Trophoblast cell (in vitro differentiated cells and primary cell): ENCODE results near the gene SSR2.
"Not testable (repeated sequence)": the region's sequence is repeated elsewhere in the genome, so short reads cannot be mapped to it uniquely, and the experiment has no call there.

Source experiments
- DNase-seq, 2 donors: peaks; one replicate each; pipeline ENCODE4 v3.0.0-alpha.2; 2016
- H2AFZ ChIP-seq: 2 replicates; pipeline ENCODE4 v1.6.1; 2013; ENCODE audit warnings: low read length, moderate library complexity, mild to moderate bottlenecking; ENCODE audit not compliant: insufficient read depth, poor library complexity
- H2AK5ac ChIP-seq: 2 replicates; pipeline ENCODE4 v1.6.1; 2013; ENCODE audit warnings: mild to moderate bottlenecking, low read length
- H2BK120ac ChIP-seq: 2 replicates; pipeline ENCODE4 v1.6.1; 2013; ENCODE audit warnings: low read length, mild to moderate bottlenecking, moderate library complexity; ENCODE audit not compliant: insufficient read depth, poor library complexity
- H2BK12ac ChIP-seq: 2 replicates; pipeline ENCODE4 v1.6.1; 2013; ENCODE audit warnings: mild to moderate bottlenecking, low read length, moderate library complexity
- H2BK5ac ChIP-seq: 2 replicates; pipeline ENCODE4 v1.6.1; 2013; ENCODE audit warnings: low read length, low read depth, moderate library complexity, mild to moderate bottlenecking; ENCODE audit not compliant: poor library complexity
- H3K14ac ChIP-seq: 2 replicates; pipeline ENCODE4 v1.6.1; 2013; ENCODE audit warnings: mild to moderate bottlenecking, low read length
- H3K18ac ChIP-seq: 2 replicates; pipeline ENCODE4 v1.6.1; 2013; ENCODE audit warnings: mild to moderate bottlenecking, low read length
- H3K23ac ChIP-seq: 2 replicates; pipeline ENCODE4 v1.6.1; 2013; ENCODE audit warnings: low read length
- H3K27ac ChIP-seq: 2 replicates; pipeline ENCODE4 v1.5.1; 2013; ENCODE audit warnings: low read depth, mild to moderate bottlenecking, inconsistent platforms, low read length, moderate library complexity
- H3K27me3 ChIP-seq: 2 replicates; pipeline ENCODE4 v1.6.1; 2013; ENCODE audit warnings: inconsistent platforms, mild to moderate bottlenecking, low read length, moderate library complexity; ENCODE audit not compliant: insufficient read depth
- H3K36me3 ChIP-seq, 2 experiments: 1 replicate in 1 of 2; 2 replicates in 1 of 2; pipeline ENCODE4 v1.6.1; 2013; ENCODE audit warnings: low read length in 2 of 2, mild to moderate bottlenecking in 2 of 2, moderate library complexity in 1 of 2; ENCODE audit not compliant: insufficient read depth in 2 of 2, control insufficient read depth in 1 of 2
- H3K4ac ChIP-seq: 2 replicates; pipeline ENCODE4 v1.6.1; 2013; ENCODE audit warnings: low read depth, mild to moderate bottlenecking, low read length, moderate library complexity
- H3K4me1 ChIP-seq, 2 experiments: 1 replicate in 1 of 2; 2 replicates in 1 of 2; pipeline ENCODE4 v1.6.1; 2013; ENCODE audit warnings: low read length in 2 of 2, mild to moderate bottlenecking in 2 of 2, moderate library complexity in 1 of 2; ENCODE audit not compliant: insufficient read depth in 2 of 2, control insufficient read depth in 1 of 2
- H3K4me2 ChIP-seq: 2 replicates; pipeline ENCODE4 v1.6.1; 2013; ENCODE audit warnings: inconsistent platforms, mild to moderate bottlenecking, low read length, moderate library complexity
- H3K4me3 ChIP-seq: 2 replicates; pipeline ENCODE4 v1.5.1; 2013; ENCODE audit warnings: mild to moderate bottlenecking, low read depth, low read length, inconsistent platforms
- H3K79me1 ChIP-seq: one replicate; pipeline ENCODE4 v1.6.1; 2013; ENCODE audit warnings: low read length
- H3K79me2 ChIP-seq: 2 replicates; pipeline ENCODE4 v1.6.1; 2013; ENCODE audit warnings: low read length, mild to moderate bottlenecking; ENCODE audit not compliant: control insufficient read depth, insufficient read depth, poor library complexity
- H3K9ac ChIP-seq: 2 replicates; pipeline ENCODE4 v1.6.1; 2013; ENCODE audit warnings: mild to moderate bottlenecking, low read length
- H3K9me3 ChIP-seq: 2 replicates; pipeline ENCODE4 v1.6.1; 2013; ENCODE audit warnings: low read depth, mild to moderate bottlenecking, control low read depth, inconsistent platforms, low read length; ENCODE audit not compliant: insufficient read depth
- H4K12ac ChIP-seq: 2 replicates; pipeline ENCODE4 v1.6.1; 2013; ENCODE audit warnings: low read depth, mild to moderate bottlenecking, low read length, moderate library complexity
- H4K8ac ChIP-seq: 2 replicates; pipeline ENCODE4 v1.6.1; 2013; ENCODE audit warnings: low read depth, mild to moderate bottlenecking, low read length, moderate library complexity
- H4K91ac ChIP-seq: one replicate; pipeline ENCODE4 v1.6.1; 2013; ENCODE audit warnings: low read depth, mild to moderate bottlenecking, low read length, moderate library complexity
- WGBS: extraction: QIAGEN DNeasy Blood & Tissue Kit; methylation state at CpG from one replicate; pipeline ENCODE4 v1.1.7; 2013; ENCODE audit warnings: missing lambda C conversion rate; ENCODE audit not compliant: insufficient read length, insufficient coverage; ENCODE audit errors: extremely low coverage; 5-methylcytosine and 5-hydroxymethylcytosine counted together

Gene SSR2

GRCh38 chr1:155993595-155993994, 27.2 kb downstream of the SSR2 start:
- Histone ChIP-seq H3K4me3 (no peak overlapping the region), H4K91ac (no peak overlapping the region), H4K12ac (no peak overlapping the region), H3K36me3 (no peaks in the 10 kb centered on the region), H4K8ac (no peak overlapping the region), H3K9ac (no peak overlapping the region), H2AFZ (no peak overlapping the region), H3K4me1 (no peaks in the 10 kb centered on the region), H3K18ac (no peak overlapping the region), H3K9me3 (no peaks in the 10 kb centered on the region), H2BK12ac (no peak overlapping the region), H3K23ac (no peak overlapping the region), H2BK120ac (no peak overlapping the region), H3K14ac (no peak overlapping the region), H3K79me1 (no peaks in the 10 kb centered on the region), H3K27me3 (peaks cover 2% of the 10 kb centered on the region), H3K27ac (no peak overlapping the region), H3K4me2 (no peak overlapping the region), H3K79me2 (no peaks in the 10 kb centered on the region), H3K4ac (no peak overlapping the region), H2BK5ac (no peak overlapping the region), H2AK5ac (no peak overlapping the region)
- DNase-seq: no peak
- no CpG with 5 or more reads among the region's 3 CpGs for WGBS

GRCh38 chr1:155990005-155990739, 30.6 kb downstream of the SSR2 start:
- Histone ChIP-seq H3K23ac (no peak overlapping the region), H3K4me3 (no peak overlapping the region), H2BK12ac (no peak overlapping the region), H3K4me2 (no peak overlapping the region), H2BK5ac (no peak overlapping the region), H2AFZ (no peak overlapping the region), H3K9me3 (no peaks in the 10 kb centered on the region), H4K12ac (no peak overlapping the region), H2AK5ac (no peak overlapping the region), H4K91ac (no peak overlapping the region), H3K79me1 (no peaks in the 10 kb centered on the region), H3K4ac (no peak overlapping the region), H3K9ac (no peak overlapping the region), H4K8ac (no peak overlapping the region), H3K79me2 (no peaks in the 10 kb centered on the region), H3K4me1 (no peaks in the 10 kb centered on the region), H3K18ac (no peak overlapping the region), H3K36me3 (no peaks in the 10 kb centered on the region), H3K27me3 (peaks cover 2% of the 10 kb centered on the region), H3K14ac (no peak overlapping the region), H3K27ac (no peak overlapping the region), H2BK120ac (no peak overlapping the region)
- DNase-seq: peak in 1 of 2 donors; percentile 35
- no CpG with 5 or more reads among the region's 6 CpGs for WGBS

- Histone ChIP-seq H3K23ac (no peak overlapping the region), H3K9ac (no peak overlapping the region), H3K4me1 (no peaks in the 10 kb centered on the region), H3K18ac (no peak overlapping the region), H3K4me2 (no peak overlapping the region), H3K27me3 (peaks cover under 1% of the 10 kb centered on the region), H3K4ac (no peak overlapping the region), H3K9me3 (no peaks in the 10 kb centered on the region), H4K12ac (no peak overlapping the region), H3K14ac (no peak overlapping the region), H4K91ac (no peak overlapping the region), H2BK12ac (no peak overlapping the region), H3K79me1 (no peaks in the 10 kb centered on the region), H3K79me2 (no peaks in the 10 kb centered on the region), H2AK5ac (peak overlapping the region; percentile 16), H3K27ac (no peak overlapping the region), H2AFZ (no peak overlapping the region), H3K4me3 (no peak overlapping the region), H4K8ac (no peak overlapping the region), H2BK120ac (no peak overlapping the region), H3K36me3 (no peaks in the 10 kb centered on the region), H2BK5ac (no peak overlapping the region)
- peak; percentile 58 to 82 for DNase-seq
- WGBS: no CpG with 5 or more reads among the region's 9 CpGs
Observed at GRCh38 chr1:155989242-155990004, 31.3 kb downstream of the SSR2 start.

GRCh38 chr1:155984903-155985645, 35.7 kb downstream of the SSR2 start:
- not testable (repeated sequence) for H3K36me3 ChIP-seq, H4K8ac ChIP-seq, H3K9ac ChIP-seq, H4K91ac ChIP-seq, H3K4ac ChIP-seq, H3K4me3 ChIP-seq, DNase-seq, H3K18ac ChIP-seq, H4K12ac ChIP-seq, H3K79me2 ChIP-seq, H2BK120ac ChIP-seq, H2AFZ ChIP-seq, H3K9me3 ChIP-seq, H2AK5ac ChIP-seq, H3K4me2 ChIP-seq, H3K27ac ChIP-seq, H2BK5ac ChIP-seq, H2BK12ac ChIP-seq, H3K23ac ChIP-seq, H3K27me3 ChIP-seq, H3K79me1 ChIP-seq, H3K14ac ChIP-seq
- WGBS: no CpG with 5 or more reads among the region's 11 CpGs
- H3K4me1 ChIP-seq: peaks cover 2 to 10% of the 10 kb centered on the region in 2 experiments
